Neural cell (in vitro differentiated cells): ENCODE data around the gene EPHB4.

Experiments
- CTCF ChIP-seq: fragments of 450-650 bp; IDR thresholded peaks from 2 replicates; pipeline ENCODE4 v1.5.1; 2014; ENCODE audit warnings: antibody characterized with exemption, mild to moderate bottlenecking, moderate library complexity; ENCODE audit not compliant: poor library complexity, severe bottlenecking
- EP300 ChIP-seq: fragments of 450-650 bp; conservative IDR thresholded peaks from 2 replicates; pipeline ENCODE4 v1.6.1; 2014; ENCODE audit warnings: antibody characterized with exemption, mild to moderate bottlenecking, moderate library complexity; ENCODE audit not compliant: poor library complexity, severe bottlenecking
- EZH2 ChIP-seq: fragments of 200-600, 300-800 bp; shearing (Covaris generic), sonication (generic); IDR thresholded peaks from 2 replicates; pipeline ENCODE4 v1.6.1; 2014; ENCODE audit warnings: antibody characterized with exemption, low read length, borderline replicate concordance, mild to moderate bottlenecking; ENCODE audit not compliant: insufficient read depth, poor library complexity, severe bottlenecking
- POLR2AphosphoS5 ChIP-seq: IDR thresholded peaks from 2 replicates; pipeline ENCODE4 v1.6.1; 2012

- no peak for TF ChIP-seq CTCF
- TF ChIP-seq EZH2 = no peak
- no peak for TF ChIP-seq POLR2AphosphoS5
- TF ChIP-seq EP300 = no peak
Measured at GRCh38 chr7:100864263-100864845, 37.0 kb upstream of the EPHB4 start.
